Measurements from ENCODE around the gene GLTP.
A peak's percentile ranks its signal among the peaks of the same experiment; 100 is the strongest.
"Not testable (repeated sequence)": the region's sequence is repeated elsewhere in the genome, so short reads cannot be mapped to it uniquely, and the experiment has no call there.

GLTP gene

DNA sequence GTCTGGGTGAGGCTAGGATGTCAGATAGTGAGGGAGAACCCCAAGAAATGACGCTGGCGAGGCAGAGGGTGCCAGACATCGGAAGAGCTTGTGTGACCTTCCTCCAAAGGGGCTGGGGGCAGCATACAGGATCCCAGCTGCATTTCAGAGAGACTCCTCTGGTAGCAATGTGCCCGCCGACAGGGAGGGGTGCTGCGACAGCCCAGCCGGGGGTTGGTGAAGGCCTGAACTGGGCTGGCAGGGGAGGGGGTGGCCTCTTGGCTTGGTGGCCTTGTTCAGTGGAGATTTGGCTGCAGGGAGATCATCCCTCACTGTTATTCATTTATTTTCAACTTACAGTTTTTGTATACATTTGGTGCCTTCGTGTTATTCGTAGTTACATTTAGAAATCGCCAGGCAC lies 25.0 kb upstream of the GLTP start:
- no peak overlapping the region for H3K4me3 ChIP-seq (replicated peaks; ENCODE audit: low read depth, low read length)
- TF ChIP-seq, protein P1, sequence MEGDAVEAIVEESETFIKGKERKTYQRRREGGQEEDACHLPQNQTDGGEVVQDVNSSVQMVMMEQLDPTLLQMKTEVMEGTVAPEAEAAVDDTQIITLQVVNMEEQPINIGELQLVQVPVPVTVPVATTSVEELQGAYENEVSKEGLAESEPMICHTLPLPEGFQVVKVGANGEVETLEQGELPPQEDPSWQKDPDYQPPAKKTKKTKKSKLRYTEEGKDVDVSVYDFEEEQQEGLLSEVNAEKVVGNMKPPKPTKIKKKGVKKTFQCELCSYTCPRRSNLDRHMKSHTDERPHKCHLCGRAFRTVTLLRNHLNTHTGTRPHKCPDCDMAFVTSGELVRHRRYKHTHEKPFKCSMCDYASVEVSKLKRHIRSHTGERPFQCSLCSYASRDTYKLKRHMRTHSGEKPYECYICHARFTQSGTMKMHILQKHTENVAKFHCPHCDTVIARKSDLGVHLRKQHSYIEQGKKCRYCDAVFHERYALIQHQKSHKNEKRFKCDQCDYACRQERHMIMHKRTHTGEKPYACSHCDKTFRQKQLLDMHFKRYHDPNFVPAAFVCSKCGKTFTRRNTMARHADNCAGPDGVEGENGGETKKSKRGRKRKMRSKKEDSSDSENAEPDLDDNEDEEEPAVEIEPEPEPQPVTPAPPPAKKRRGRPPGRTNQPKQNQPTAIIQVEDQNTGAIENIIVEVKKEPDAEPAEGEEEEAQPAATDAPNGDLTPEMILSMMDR (IDR thresholded peaks at IDR 0.05; ENCODE audit: low read depth, low read length, missing control alignments): no peak
- DNase-seq (ENCODE audit: extremely low read depth, low read depth): no peak

DNA sequence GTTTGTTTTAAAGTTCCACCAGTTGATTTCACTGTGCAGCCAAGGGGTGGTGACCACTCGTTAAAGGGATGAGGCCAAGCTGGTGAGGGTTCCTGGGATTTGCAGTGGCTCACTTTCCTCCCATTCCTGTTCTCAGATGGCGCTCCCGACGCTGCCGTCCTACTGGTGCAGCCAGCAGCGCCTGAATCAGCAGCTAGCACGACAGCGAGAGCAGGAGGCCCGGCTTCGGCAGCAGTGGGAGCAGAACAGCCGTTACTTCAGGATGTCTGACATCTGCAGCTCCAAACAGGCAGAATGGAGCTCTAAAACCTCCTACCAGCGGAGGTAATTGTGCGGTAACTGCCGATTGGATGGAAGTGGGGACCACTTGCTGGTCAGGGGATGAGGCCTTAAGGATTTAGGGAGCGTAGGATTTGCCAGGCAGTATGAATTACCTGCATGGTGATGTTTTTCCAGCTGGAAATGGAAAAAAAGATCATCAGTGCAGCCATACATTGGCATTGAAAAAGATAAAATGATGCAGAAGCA lies 22.6 kb upstream of the GLTP start:
- no peak overlapping the region for H3K4me3 ChIP-seq (replicated peaks; ENCODE audit: low read depth, low read length)
- TF ChIP-seq, protein P1 (IDR thresholded peaks at IDR 0.05; ENCODE audit: low read depth, low read length, missing control alignments): no peak
- no peak for DNase-seq (ENCODE audit: extremely low read depth, low read depth)

DNA sequence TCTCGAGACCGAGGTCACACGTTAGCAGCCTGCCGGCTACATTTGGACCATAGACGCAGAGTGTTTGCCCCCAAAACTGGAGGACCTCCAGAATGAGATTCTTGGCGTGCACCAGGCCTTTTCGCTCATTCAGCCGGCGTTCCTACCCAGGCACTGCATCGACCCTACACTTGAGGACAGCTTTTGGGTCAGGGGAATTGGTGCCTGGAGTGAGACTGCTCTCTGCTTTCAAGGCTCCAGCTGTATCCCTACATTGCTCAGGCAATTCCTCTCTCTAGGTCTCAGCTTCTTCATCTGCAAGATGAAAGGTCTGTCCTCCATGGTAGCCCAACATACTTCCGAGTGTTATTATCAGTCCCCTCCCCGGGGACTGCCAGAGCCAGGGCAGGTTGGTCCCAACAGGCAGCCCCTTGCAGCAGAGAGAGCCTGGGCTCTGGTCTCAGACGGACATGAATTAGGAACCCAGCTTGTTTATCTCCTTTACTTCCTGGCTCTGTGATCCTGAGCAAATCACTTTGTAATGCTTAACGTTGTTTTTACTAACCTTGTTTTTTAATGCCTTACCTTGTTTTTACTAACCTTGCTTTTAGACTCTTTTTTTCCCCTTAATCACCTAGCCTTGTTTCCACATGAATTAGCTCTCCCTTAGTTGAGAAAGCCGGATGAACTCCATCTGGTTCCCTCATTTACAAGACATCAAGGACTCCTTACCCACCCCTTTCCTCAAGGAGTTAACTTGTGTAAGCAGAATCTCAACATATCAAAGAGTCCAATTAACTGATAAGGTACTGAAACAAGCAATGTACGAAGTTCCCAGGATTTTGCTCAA lies 20.6 kb upstream of the GLTP start:
- peak overlapping the region; percentile 60 for H3K4me3 ChIP-seq (replicated peaks; ENCODE audit: low read depth, low read length)
- TF ChIP-seq, protein P1 (IDR thresholded peaks at IDR 0.05; ENCODE audit: low read depth, low read length, missing control alignments): no peak
- no peak for DNase-seq (ENCODE audit: extremely low read depth, low read depth)

DNA sequence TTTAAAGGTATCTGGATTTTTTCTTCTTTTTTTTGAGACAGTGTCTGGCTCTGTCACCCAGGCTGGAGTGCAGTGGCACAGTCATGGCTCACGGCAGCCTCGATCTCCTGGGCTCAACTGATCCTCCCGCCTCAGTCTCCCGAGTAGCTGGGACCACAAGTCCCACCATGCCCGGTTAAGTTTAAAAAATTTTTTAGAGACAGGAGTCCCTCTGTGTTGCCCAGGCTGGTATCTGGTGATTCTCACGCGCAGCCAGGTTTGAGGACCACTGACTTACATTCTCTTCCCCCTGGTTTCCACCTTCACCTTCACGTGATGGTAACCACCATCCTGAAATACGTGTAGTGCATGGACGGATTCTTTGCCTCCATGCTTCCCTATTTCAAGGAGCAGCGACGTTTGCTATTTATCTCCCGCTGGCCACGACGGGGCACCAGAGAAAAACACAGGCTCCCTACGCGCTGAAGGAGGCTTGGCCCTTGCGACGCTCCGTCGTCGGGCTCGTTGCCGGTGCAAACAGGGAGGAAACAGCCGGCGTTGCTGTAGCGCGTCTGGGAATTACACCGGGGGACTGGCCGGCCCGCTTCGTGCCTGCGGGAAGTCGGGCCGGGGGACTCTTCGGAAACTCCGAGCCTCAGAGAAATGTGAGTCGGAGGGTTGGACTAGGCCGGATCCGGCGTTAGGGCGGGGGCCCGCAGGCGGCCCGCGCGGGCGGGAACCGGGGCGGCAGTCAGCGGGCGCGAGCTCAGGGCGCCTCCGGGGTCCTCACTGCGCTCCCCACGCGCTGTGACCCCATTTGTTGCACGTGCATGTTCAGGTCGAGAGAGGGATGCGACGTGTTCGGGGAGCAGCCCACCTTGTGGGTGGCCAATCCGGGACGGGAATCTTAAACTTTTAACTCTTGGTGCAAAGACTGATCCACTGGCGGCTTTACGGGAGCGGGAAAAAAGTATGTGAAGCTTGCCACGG lies 19.7 kb upstream of the GLTP start, which contains the start of gene TCHP:
Gene TCHP, plus strand, starts transcription at position 492 of the 969 bp plus-strand sequence. CDS start 2,753 bp downstream, outside the sequence.
- TF ChIP-seq, protein P1 (IDR thresholded peaks at IDR 0.05; ENCODE audit: low read depth, low read length, missing control alignments): peak; percentile 17
- peak; percentile 58 for DNase-seq (ENCODE audit: extremely low read depth, low read depth)
- peak within 1 kb of the TSS; percentile 60 for H3K4me3 ChIP-seq (replicated peaks; ENCODE audit: low read depth, low read length)

DNA sequence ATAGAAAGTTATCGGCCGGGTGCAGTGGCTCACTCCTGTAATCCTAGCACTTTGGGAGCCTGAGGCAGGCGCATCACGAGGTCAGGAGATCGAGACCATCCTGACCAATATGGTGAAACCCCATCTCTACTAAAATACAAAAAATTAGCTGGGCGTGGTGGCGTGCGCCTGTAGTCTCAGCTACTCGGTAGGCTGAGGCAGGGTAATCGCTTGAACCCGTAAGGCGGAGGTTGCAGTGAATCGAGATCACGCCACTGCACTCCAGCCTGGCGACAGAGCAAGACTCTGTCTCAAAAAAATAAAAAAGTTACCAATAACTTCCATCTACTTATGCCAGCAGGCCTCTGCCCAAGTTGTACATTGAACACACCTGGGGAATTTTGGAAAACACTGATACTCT lies 19.0 kb upstream of the GLTP start:
- DNase-seq (ENCODE audit: extremely low read depth, low read depth): not testable (repeated sequence)
- peak overlapping the region; percentile 60 for H3K4me3 ChIP-seq (replicated peaks; ENCODE audit: low read depth, low read length)

DNA sequence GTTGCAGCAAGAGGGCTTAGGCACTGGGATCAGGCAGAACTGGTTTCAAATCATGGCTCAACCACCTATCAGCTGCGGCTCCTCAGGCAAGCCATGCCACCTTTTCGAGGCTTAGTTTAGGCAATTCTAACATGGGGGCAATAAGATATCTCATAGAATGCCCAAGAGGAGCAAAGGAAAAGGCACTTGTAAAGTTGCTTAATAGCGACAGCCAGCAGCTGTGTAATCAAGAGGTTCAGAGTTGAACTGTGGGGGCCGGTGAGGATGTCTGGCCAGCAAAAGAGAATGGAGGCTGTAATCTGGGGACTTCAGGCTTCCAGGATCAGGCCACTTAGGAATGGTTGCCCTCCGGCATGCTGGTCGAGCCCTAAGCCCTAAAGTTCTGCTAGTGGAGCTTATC lies 16.7 kb upstream of the GLTP start:
- TF ChIP-seq, protein P1 (IDR thresholded peaks at IDR 0.05; ENCODE audit: low read depth, low read length, missing control alignments): no peak
- no peak for DNase-seq (ENCODE audit: extremely low read depth, low read depth)

More for the DNA sequence above, 16.7 kb upstream of the GLTP start:
- H3K4me3 ChIP-seq (replicated peaks; ENCODE audit: low read depth, low read length): no peak overlapping the region
